ENCODE data around the gene GSTM3.

DNA sequence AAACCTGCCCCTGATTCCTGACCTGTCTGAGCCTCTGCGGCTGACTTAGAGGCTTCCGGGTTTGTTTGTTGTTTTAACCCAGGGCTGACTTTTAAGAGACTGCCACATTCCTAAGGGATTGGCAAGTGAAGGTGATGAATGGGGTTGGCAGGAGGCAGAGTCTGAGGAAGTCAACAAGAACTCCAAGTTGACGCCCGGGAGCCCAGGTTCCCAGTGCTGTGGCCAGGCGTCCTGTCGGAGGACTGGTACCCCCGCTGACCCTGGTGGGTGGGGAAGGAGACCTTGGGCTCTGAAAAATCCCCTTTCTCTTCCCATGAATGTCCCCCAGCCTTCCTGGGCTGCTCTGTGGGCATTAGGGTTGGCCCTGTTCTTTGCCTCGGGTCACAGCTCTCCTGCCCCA lies 42.6 kb upstream of the GSTM3 start:
- TF ChIP-seq, protein P1, sequence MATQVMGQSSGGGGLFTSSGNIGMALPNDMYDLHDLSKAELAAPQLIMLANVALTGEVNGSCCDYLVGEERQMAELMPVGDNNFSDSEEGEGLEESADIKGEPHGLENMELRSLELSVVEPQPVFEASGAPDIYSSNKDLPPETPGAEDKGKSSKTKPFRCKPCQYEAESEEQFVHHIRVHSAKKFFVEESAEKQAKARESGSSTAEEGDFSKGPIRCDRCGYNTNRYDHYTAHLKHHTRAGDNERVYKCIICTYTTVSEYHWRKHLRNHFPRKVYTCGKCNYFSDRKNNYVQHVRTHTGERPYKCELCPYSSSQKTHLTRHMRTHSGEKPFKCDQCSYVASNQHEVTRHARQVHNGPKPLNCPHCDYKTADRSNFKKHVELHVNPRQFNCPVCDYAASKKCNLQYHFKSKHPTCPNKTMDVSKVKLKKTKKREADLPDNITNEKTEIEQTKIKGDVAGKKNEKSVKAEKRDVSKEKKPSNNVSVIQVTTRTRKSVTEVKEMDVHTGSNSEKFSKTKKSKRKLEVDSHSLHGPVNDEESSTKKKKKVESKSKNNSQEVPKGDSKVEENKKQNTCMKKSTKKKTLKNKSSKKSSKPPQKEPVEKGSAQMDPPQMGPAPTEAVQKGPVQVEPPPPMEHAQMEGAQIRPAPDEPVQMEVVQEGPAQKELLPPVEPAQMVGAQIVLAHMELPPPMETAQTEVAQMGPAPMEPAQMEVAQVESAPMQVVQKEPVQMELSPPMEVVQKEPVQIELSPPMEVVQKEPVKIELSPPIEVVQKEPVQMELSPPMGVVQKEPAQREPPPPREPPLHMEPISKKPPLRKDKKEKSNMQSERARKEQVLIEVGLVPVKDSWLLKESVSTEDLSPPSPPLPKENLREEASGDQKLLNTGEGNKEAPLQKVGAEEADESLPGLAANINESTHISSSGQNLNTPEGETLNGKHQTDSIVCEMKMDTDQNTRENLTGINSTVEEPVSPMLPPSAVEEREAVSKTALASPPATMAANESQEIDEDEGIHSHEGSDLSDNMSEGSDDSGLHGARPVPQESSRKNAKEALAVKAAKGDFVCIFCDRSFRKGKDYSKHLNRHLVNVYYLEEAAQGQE (IDR thresholded peaks at IDR 0.05; ENCODE audit: insufficient read depth in 1 of 2, low read depth in 2 of 2, low read length in 2 of 2), result no peak
- no peak for TF ChIP-seq FOXP2 (optimal IDR thresholded peaks at IDR 0.05; ENCODE audit: borderline replicate concordance, extremely low read depth, extremely low read length, insufficient read depth)
- no peak for TF ChIP-seq POLR2AphosphoS5 (IDR thresholded peaks at IDR 0.05; ENCODE audit: low read depth, low read length)
- no peak for TF ChIP-seq SIN3A (IDR thresholded peaks at IDR 0.05; ENCODE audit: borderline replicate concordance, insufficient read depth, low read length)
